GM19324 (cell line): Measurements from ENCODE around the gene LRRFIP2.

Experiments used
- ATAC-seq: cut with Tn5 transposase; IDR thresholded peaks from one replicate; pipeline ENCODE4 v1.9.1; 2021; ENCODE audit warnings: mild to moderate bottlenecking, moderate library complexity; ENCODE audit not compliant: unreplicated experiment, low FRiP score

LRRFIP2 gene

DNA sequence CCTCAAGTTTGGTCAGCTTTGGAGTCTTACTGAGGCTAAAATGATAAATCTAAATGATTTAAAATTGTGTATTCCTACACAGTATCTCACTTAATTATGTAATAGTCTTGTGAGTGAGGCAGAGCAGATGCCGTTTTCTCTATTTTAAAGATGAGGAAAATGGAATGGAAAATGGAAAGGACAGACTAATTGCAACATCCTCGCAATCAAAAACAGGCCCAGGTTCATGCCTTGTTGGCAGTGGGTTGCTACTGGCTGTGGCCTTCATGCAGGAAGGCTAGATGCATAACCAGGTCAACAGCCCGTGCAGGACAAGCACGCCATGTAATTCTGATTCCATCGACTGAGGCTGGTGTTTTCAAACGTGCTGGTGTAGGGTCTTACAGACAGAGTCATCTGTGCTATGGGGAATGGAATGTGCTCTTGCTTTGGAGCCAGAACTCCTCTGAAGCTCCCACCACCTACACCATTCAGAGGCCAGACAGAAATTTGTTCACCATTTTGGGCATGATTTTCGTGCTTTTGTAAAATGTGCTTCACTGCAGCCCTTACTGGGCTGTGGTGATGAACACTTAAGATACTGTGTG, 143.2 kb downstream of the LRRFIP2 start:
- ATAC-seq = no peak

- ATAC-seq = no peak
These were observed 143.8 kb downstream of the LRRFIP2 start for GRCh38 chr3:37030588-37030987.

GRCh38 chr3:37029516-37030163, 144.7 kb downstream of the LRRFIP2 start:
- no peak for ATAC-seq

DNA sequence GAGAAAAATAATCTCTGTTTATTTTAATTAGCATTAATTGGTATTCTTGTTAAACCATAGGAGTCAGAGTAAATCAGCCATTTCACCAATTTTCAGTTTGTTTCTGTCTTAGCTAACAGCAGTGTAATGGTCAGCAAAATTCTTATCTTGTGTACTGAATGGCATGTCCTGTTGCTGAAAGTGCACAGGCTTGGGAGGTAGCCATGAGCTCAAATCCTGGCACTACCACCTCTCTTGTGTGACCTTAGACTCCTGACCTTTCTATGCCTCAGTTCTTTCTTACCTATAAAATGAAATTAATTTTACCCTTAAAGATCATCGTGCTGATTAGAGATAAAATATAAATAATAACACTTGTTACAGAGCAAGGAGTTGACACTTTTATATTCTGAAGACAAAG, 145.3 kb downstream of the LRRFIP2 start:
- no peak for ATAC-seq

- ATAC-seq = no peak
These were observed 146.1 kb downstream of the LRRFIP2 start for GRCh38 chr3:37028329-37028728.

- ATAC-seq = no peak
These were observed 147.5 kb downstream of the LRRFIP2 start for GRCh38 chr3:37026851-37027250.

DNA sequence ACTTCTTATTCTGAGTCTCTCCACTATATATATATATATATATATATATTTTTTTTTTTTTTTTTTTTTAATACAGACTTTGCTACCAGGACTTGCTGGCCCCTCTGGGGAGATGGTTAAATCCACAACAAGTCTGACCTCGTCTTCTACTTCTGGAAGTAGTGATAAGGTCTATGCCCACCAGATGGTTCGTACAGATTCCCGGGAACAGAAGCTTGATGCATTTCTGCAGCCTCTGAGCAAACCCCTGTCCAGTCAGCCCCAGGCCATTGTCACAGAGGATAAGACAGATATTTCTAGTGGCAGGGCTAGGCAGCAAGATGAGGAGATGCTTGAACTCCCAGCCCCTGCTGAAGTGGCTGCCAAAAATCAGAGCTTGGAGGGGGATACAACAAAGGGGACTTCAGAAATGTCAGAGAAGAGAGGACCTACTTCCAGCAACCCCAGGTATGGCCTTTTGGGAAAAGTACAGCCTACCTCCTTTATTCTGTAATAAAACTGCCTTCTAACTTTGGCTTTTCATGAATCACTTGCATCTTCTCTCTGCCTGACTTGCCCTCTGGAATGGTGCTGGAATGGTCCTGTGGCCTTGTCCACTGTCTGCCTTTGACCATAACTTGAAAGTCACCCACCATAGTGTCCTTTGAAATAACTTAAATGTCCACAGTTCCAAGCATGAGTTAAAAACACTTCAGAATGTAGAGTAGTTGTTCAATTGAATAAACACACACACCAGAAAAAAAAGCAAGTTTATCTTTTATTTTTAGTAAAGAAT, 148.6 kb downstream of the LRRFIP2 start:
- no peak for ATAC-seq

DNA sequence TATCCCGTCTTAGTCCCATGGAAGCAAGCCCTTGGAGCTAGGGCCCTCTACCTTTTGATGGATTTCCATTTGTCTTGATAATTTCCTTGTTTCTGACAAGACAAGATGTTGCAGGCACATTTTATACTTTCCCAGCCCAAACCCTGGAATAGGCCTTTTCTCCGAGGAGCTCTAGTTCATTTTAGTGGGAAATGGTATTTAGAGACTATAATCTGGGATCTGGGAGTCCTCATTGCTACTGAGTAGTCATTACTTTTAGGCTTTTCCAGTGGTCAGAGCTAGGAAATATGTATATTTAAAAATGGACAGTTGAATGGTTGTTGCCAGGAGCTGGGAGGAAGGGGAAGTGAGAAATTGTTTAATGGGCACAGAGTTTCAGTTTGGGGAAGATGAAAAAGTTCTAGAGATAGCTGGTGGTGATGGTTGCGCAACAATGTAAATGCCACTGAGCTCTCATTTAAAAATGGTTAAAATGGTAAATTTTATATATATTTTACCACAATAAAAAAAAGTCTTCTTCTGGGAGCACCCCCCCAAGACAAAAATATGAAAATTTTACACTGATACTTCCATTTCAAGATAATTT, 149.5 kb downstream of the LRRFIP2 start:
- ATAC-seq = no peak

DNA sequence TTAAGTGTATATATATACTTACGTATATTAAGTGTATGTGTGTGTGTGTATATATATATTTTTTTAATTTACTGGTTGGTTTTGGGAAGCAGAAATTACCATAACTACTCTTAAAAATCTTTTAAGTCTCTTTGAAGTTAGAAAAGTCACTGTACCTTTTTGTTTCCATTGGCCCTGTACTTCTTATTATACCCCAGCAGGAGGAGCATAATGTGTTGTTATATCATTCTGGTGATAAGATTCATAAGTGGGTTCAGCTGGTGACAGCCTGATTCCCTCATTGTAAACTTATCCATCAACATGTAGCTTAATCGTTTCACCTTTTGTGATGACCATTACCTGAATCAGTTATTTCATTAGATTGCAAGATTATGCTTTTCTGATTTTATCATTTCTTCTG, 150.3 kb downstream of the LRRFIP2 start:
- no peak for ATAC-seq

DNA sequence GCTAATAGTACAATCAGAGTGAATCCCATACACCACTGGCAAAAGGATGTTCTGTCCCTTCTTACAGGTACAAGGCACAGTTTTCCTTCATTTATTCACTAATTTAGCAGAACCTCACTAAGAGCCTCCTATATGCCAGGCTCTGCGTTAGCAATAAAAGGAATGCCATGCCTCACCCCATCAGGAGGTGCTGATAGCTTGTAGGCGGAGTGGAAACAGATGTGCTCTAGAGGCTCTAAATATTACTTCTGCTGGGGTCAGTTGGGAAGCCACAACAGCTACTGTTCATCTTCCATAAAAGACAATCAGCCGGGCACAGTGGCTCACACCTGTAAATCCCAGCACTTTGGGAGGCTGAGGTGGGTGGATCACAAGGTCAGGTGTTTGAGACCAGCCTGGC, 156.7 kb downstream of the LRRFIP2 start:
- no peak for ATAC-seq

- ATAC-seq = no peak
These were observed 157.5 kb downstream of the LRRFIP2 start for GRCh38 chr3:37016903-37017302.

DNA sequence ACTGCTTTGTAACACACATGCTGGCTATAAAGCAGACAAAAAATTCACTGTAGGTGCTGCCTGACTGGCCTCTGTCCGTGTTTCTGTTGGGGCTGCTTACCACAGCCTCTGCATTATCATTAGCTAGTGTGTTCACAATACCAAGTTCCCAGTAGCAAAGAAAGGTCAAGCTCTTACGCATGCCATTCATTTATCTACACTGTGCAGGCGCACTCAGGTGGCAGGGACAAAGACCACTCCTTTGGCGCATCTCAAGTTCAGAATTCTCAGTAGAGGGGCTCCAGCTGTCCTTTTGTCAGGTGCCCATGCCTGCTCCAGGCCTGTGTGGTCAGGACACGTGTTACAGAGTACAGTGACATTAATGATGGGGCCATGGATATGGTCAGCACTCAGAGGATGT, 158.7 kb downstream of the LRRFIP2 start:
- ATAC-seq = no peak

GRCh38 chr3:37014620-37015019, 159.8 kb downstream of the LRRFIP2 start:
- no peak for ATAC-seq
